PC-9 (cell line): ENCODE data around the gene DOCK1. TPM values are rescaled to one million over a fixed set of nuclear protein-coding genes. Genes with fewer than 3 reads are reported as not detected.

Experiments used
- BruUV-seq: library from RNA; stranded (reverse); fragments of 400-500 nt; replicated peaks from 2 replicates; lab custom pipeline; 2021; lab: Mats Ljungman, UMichigan
- CTCF ChIA-PET: fragments of 300-600 bp; sonication (Branson Sonifier 250); formaldehyde crosslinking; loops from one replicate; lab custom pipeline; 2022; ENCODE audit warnings: antibody characterized with exemption; lab: Charles Lee
- POLR2A ChIA-PET: fragments of 300-600 bp; sonication (Branson Sonifier 250); formaldehyde crosslinking; loops from one replicate; lab custom pipeline; 2022; ENCODE audit warnings: antibody characterized with exemption; ENCODE audit not compliant: unreplicated experiment; lab: Charles Lee
- DNase-seq, 2 experiments: peaks; one replicate each; pipeline versions ENCODE4 v3.0.0 to v3.0.0-alpha.2; 2015 to 2022; ENCODE audit warnings: mixed read lengths in 1 of 2
- H2AFZ ChIP-seq: fragments of 200-600 bp; sonication (generic); 2 replicates; pipeline ENCODE4 v1.8.1; 2017; ENCODE audit warnings: antibody characterized with exemption
- H3F3A ChIP-seq: fragments of 200-600 bp; sonication (generic); 2 replicates; pipeline ENCODE4 v1.8.1; 2017; ENCODE audit warnings: antibody characterized with exemption, mild to moderate bottlenecking, low read depth; ENCODE audit not compliant: insufficient read depth
- H3K27ac ChIP-seq: fragments of 200-600 bp; sonication (generic); 2 replicates; pipeline ENCODE4 v1.6.1; 2016; ENCODE audit warnings: mixed run types
- H3K27me3 ChIP-seq: fragments of 200-600 bp; sonication (generic); 2 replicates; pipeline ENCODE4 v1.6.1; 2016; ENCODE audit warnings: low read depth, mixed run types; ENCODE audit not compliant: insufficient read depth
- H3K36me3 ChIP-seq: fragments of 200-600 bp; sonication (generic); 2 replicates; pipeline ENCODE4 v1.6.1; 2016; ENCODE audit warnings: low read depth, mixed run types
- H3K4me1 ChIP-seq: fragments of 200-600 bp; sonication (generic); replicated peaks from 2 replicates; pipeline ENCODE4 v1.6.1; 2016; ENCODE audit warnings: mixed run types; ENCODE audit not compliant: insufficient read depth
- H3K4me2 ChIP-seq: fragments of 200-600 bp; sonication (generic); 2 replicates; pipeline ENCODE4 v1.6.1; 2017; ENCODE audit warnings: mixed run types
- H3K4me3 ChIP-seq: fragments of 200-600 bp; sonication (generic); 2 replicates; pipeline ENCODE4 v1.6.1; 2016; ENCODE audit warnings: mixed run types
- H3K79me2 ChIP-seq: fragments of 200-600 bp; sonication (generic); 2 replicates; pipeline ENCODE4 v1.6.1; 2017; ENCODE audit warnings: low read depth, mixed run types
- H3K9me2 ChIP-seq: fragments of 200-600 bp; sonication (generic); 2 replicates; pipeline ENCODE4 v1.8.1; 2017; ENCODE audit warnings: mild to moderate bottlenecking; ENCODE audit not compliant: insufficient read depth
- H3K9me3 ChIP-seq: fragments of 200-600 bp; sonication (generic); 2 replicates; pipeline ENCODE4 v1.8.1; 2016; ENCODE audit warnings: low read depth; ENCODE audit not compliant: insufficient read depth
- H4K20me1 ChIP-seq: fragments of 200-600 bp; sonication (generic); 2 replicates; pipeline ENCODE4 v1.8.1; 2017; ENCODE audit not compliant: insufficient read depth
- EZH2 ChIP-seq: fragments of 200-600 bp; sonication (generic); IDR thresholded peaks from 2 replicates; pipeline ENCODE4 v1.8.0; 2017; ENCODE audit warnings: antibody characterized with exemption, low read depth
- intact Hi-C: fragments of 100-400 bp; cut with micrococcal nuclease; formaldehyde crosslinking; loops from one replicate; pipeline ENCODE4 v1.10.0; 2022; ENCODE audit not compliant: unreplicated experiment
- total RNA-seq: library from RNA; stranded (reverse); gene quantifications from 2 replicates; pipeline ENCODE4 v1.2.3, GENCODE V29; 2021
- TF ChIP-seq, protein P1 (sequence below): fragments of 200-600 bp; sonication (generic); conservative IDR thresholded peaks from 2 replicates; pipeline ENCODE4 v1.6.1; 2017; ENCODE audit warnings: mixed run types, antibody characterized with exemption, mild to moderate bottlenecking, moderate library complexity

Gene DOCK1
- total RNA-seq, 1 experiment from 2014 or later = 24.8 TPM

DNA sequence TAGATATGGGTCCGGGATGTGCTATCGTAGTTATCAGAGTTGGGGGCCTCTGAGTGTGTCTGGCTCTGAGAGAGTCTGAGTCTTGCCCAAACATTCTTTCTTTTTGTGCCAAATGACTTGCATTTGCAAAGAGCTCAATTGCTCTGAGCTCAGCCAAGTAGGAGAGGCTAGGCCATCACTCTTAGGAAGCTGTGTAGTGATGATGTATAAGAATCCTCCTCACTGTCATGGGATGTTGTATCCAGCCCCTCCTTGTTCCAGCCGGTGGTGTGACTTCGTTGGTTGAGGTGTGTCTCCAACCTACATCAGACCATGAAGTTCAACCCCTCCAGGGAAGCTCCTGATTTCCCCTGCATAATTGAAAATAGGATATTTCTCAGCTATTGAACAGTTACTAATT is 546.4 kb downstream of the DOCK1 start:
- Histone ChIP-seq H3K4me3 (no peak overlapping the region), H3K27me3 (no peaks in the 10 kb centered on the region), H3K36me3 (no peaks in the 10 kb centered on the region), H3K4me1 (no peaks in the 10 kb centered on the region), H3K79me2 (no peaks in the 10 kb centered on the region), H3K4me2 (no peak overlapping the region), H3K27ac (no peak overlapping the region), H3F3A (no peaks in the 10 kb centered on the region), H4K20me1 (no peaks in the 10 kb centered on the region), H2AFZ (no peak overlapping the region), H3K9me2 (no peaks in the 10 kb centered on the region), H3K9me3 (no peaks in the 10 kb centered on the region)
- CTCF ChIA-PET = no interaction called here
- DNase-seq = no peak
- BruUV-seq = no TSS peak
- POLR2A ChIA-PET = no interaction called here
- intact Hi-C loops = no loop called here
- TF ChIP-seq, protein P1, sequence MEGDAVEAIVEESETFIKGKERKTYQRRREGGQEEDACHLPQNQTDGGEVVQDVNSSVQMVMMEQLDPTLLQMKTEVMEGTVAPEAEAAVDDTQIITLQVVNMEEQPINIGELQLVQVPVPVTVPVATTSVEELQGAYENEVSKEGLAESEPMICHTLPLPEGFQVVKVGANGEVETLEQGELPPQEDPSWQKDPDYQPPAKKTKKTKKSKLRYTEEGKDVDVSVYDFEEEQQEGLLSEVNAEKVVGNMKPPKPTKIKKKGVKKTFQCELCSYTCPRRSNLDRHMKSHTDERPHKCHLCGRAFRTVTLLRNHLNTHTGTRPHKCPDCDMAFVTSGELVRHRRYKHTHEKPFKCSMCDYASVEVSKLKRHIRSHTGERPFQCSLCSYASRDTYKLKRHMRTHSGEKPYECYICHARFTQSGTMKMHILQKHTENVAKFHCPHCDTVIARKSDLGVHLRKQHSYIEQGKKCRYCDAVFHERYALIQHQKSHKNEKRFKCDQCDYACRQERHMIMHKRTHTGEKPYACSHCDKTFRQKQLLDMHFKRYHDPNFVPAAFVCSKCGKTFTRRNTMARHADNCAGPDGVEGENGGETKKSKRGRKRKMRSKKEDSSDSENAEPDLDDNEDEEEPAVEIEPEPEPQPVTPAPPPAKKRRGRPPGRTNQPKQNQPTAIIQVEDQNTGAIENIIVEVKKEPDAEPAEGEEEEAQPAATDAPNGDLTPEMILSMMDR = no peak
- TF ChIP-seq EZH2 = no peak

- no peaks in the 10 kb centered on the region for H3K79me2 ChIP-seq
- BruUV-seq = no TSS peak
- ChIA-PET POLR2A (no interaction called here), CTCF (no interaction called here)
- H3K36me3 ChIP-seq = no peaks in the 10 kb centered on the region
- H3K27me3 ChIP-seq = no peaks in the 10 kb centered on the region
- no peaks in the 10 kb centered on the region for H3K4me1 ChIP-seq
- TF ChIP-seq, protein P1 = no peak
- TF ChIP-seq EZH2 = no peak
- H3F3A ChIP-seq = no peaks in the 10 kb centered on the region
- H3K4me3 ChIP-seq = no peak overlapping the region
- H3K27ac ChIP-seq = no peak overlapping the region
- no peaks in the 10 kb centered on the region for H3K9me2 ChIP-seq
- H3K9me3 ChIP-seq = no peaks in the 10 kb centered on the region
- H4K20me1 ChIP-seq = no peaks in the 10 kb centered on the region
- DNase-seq = no peak
- no peak overlapping the region for H3K4me2 ChIP-seq
- H2AFZ ChIP-seq = no peak overlapping the region
- intact Hi-C loops = no loop called here
These were observed 547.3 kb downstream of the DOCK1 start for GRCh38 chr10:127452568-127452967.

GRCh38 chr10:127453706-127454105 is 548.5 kb downstream of the DOCK1 start:
- Histone ChIP-seq H3F3A (no peaks in the 10 kb centered on the region), H3K4me2 (no peak overlapping the region), H3K27me3 (no peaks in the 10 kb centered on the region), H3K4me3 (no peak overlapping the region), H2AFZ (no peak overlapping the region), H3K79me2 (no peaks in the 10 kb centered on the region), H3K4me1 (no peaks in the 10 kb centered on the region), H4K20me1 (no peaks in the 10 kb centered on the region), H3K9me2 (no peaks in the 10 kb centered on the region), H3K36me3 (no peaks in the 10 kb centered on the region), H3K9me3 (no peaks in the 10 kb centered on the region), H3K27ac (no peak overlapping the region)
- BruUV-seq = no TSS peak
- no peak for DNase-seq
- ChIA-PET CTCF (no interaction called here), POLR2A (no interaction called here)
- intact Hi-C loops = no loop called here
- TF ChIP-seq, protein P1 = no peak
- no peak for TF ChIP-seq EZH2
